HepG2 (cell line): Measurements from ENCODE around the gene DTX2. TPM values are rescaled to one million over a fixed set of nuclear protein-coding genes. Genes with fewer than 3 reads are reported as not detected.
"Not testable (repeated sequence)": the region's sequence is repeated elsewhere in the genome, so short reads cannot be mapped to it uniquely, and the experiment has no call there.

Experiments used
- ATAC-seq: fragments of 200-7000 bp; cut with Tn5 transposase; 3 replicates; pipeline ENCODE4 v1.9.1; 2020; ENCODE audit warnings: mild to moderate bottlenecking, moderate library complexity
- BruUV-seq: library from RNA; stranded (reverse); fragments of 400-500 nt; replicated peaks from 2 replicates; lab custom pipeline; 2021; lab: Mats Ljungman, UMichigan
- CTCF ChIA-PET: fragments of 300-600 bp; formaldehyde crosslinking; extraction: SDS; loops from one replicate; lab custom pipeline; 2021; ENCODE audit warnings: low total read pairs, inconsistent platforms, low intra/inter-chr PET ratio; lab: Yijun Ruan, JAX
- POLR2A ChIA-PET: fragments of 350-600 bp; sonication (Branson Sonifier 250); formaldehyde crosslinking; loops from one replicate; lab custom pipeline; 2020; ENCODE audit warnings: antibody characterized with exemption, inconsistent platforms; lab: Yijun Ruan, JAX
- DNase-seq: peaks from one replicate; pipeline ENCODE4 v3.0.0-alpha.2; 2015; ENCODE audit warnings: low spot score
- FAIRE-seq: peaks from 3 replicates; lab custom pipeline; 2011; peaks lifted over from hg19 to GRCh38; lab: Jason Lieb, UNC
- H2AFZ ChIP-seq: one replicate; pipeline ENCODE4 v1.6.1; 2011; ENCODE audit warnings: low read length, inconsistent platforms
- H3K27ac ChIP-seq: fragments of 300-600 bp; 3 replicates; pipeline ENCODE4 v1.8.0; 2011; ENCODE audit warnings: mixed run types, mild to moderate bottlenecking, mixed read lengths, low read length, inconsistent platforms; ENCODE audit not compliant: insufficient read depth; ENCODE audit errors: extremely low read length
- H3K27me3 ChIP-seq, 2 experiments: fragments of 200-600 bp in 1 of 2; 2 replicates in 1 of 2; 3 replicates in 1 of 2; pipeline versions ENCODE4 v1.6.0 to v1.8.0; 2011; ENCODE audit warnings: low read length in 2 of 2, mild to moderate bottlenecking in 2 of 2, moderate library complexity in 2 of 2, inconsistent platforms in 1 of 2; ENCODE audit not compliant: insufficient read depth in 2 of 2, control insufficient read depth in 1 of 2
- H3K36me3 ChIP-seq, 2 experiments: fragments of 200-600 bp in 1 of 2; replicated peaks in 1 of 2; 2 replicates in 1 of 2; 3 replicates in 1 of 2; pipeline versions ENCODE4 v1.5.1 to v1.8.0; 2011; ENCODE audit warnings: low read length in 2 of 2, inconsistent platforms in 1 of 2; ENCODE audit not compliant: insufficient read depth in 2 of 2, control insufficient read depth in 1 of 2
- H3K4me1 ChIP-seq: 2 replicates; pipeline ENCODE4 v1.5.1; 2012; ENCODE audit warnings: low read length, inconsistent platforms; ENCODE audit not compliant: insufficient read depth
- H3K4me2 ChIP-seq: 2 replicates; pipeline ENCODE4 v1.6.0; 2011; ENCODE audit warnings: low read depth, low read length, inconsistent platforms
- H3K4me3 ChIP-seq, 3 experiments: fragments of 200-600 bp in 1 of 3; sonication (generic), shearing (Covaris generic) in 1 of 3; replicated peaks in 1 of 3; 2 replicates each; pipeline ENCODE4 v1.5.1; 2011 to 2016; ENCODE audit warnings: low read length in 3 of 3, inconsistent platforms in 2 of 3, low read depth in 2 of 3, mild to moderate bottlenecking in 2 of 3, control low read depth in 1 of 3, mixed read lengths in 1 of 3; ENCODE audit not compliant: insufficient read depth in 1 of 3
- H3K79me2 ChIP-seq: one replicate; pipeline ENCODE4 v1.6.1; 2011; ENCODE audit warnings: low read length, inconsistent platforms; ENCODE audit not compliant: insufficient read depth
- H3K9ac ChIP-seq: 2 replicates; pipeline ENCODE4 v1.6.0; 2011; ENCODE audit warnings: mild to moderate bottlenecking, low read depth, low read length, inconsistent platforms; ENCODE audit not compliant: insufficient read depth
- H3K9me3 ChIP-seq: 2 replicates; pipeline ENCODE4 v1.5.1; 2012; ENCODE audit warnings: mild to moderate bottlenecking, low read length
- H4K20me1 ChIP-seq: 2 replicates; pipeline ENCODE4 v1.6.0; 2011; ENCODE audit warnings: inconsistent platforms, mild to moderate bottlenecking, low read length, moderate library complexity; ENCODE audit not compliant: insufficient read depth
- ARID5B ChIP-seq: IDR thresholded peaks from 2 replicates; pipeline ENCODE4 v1.4.0; 2020; ENCODE audit warnings: mild to moderate bottlenecking, missing genetic modification reagents
- KDM2A ChIP-seq: sonication (generic); formaldehyde crosslinking; IDR thresholded peaks from 2 replicates; pipeline ENCODE4 v1.4.0; 2020; ENCODE audit warnings: low read depth, missing genetic modification reagents, borderline replicate concordance
- SIX1 ChIP-seq: sonication (generic); formaldehyde crosslinking; IDR thresholded peaks from 2 replicates; pipeline ENCODE4 v1.4.0; 2020; ENCODE audit warnings: missing genetic modification reagents, borderline replicate concordance
- SMC3 ChIP-seq: IDR thresholded peaks from 2 replicates; pipeline ENCODE4 v1.6.1; 2011; ENCODE audit warnings: low read length, improper control_type of control experiment
- STAG1 ChIP-seq: sonication (generic); formaldehyde crosslinking; IDR thresholded peaks from 2 replicates; pipeline ENCODE4 v1.4.0; 2020; ENCODE audit warnings: missing genetic modification reagents
- THAP11 ChIP-seq: IDR thresholded peaks from 2 replicates; pipeline ENCODE4 v1.6.1; 2016; ENCODE audit warnings: missing biosample characterization, missing genetic modification reagents
- WGBS: methylation state at CpG from one replicate; pipeline ENCODE4 v1.1.6; 2017; ENCODE audit warnings: low lambda C conversion rate; 5-methylcytosine and 5-hydroxymethylcytosine counted together
- in situ Hi-C: cut with HindIII; loops from 2 replicates; pipeline ENCODE4 v1.10.0; 2017; ENCODE audit warnings: low pct_unique_long_range_greater_than_20kb; ENCODE audit not compliant: extremely low pct_ligation_motif_present
- intact Hi-C: fragments of 100-400 bp; cut with micrococcal nuclease; formaldehyde crosslinking; loops from one replicate; pipeline ENCODE4 v1.10.0; 2022; ENCODE audit not compliant: unreplicated experiment
- polyA plus RNA-seq, 8 experiments: library from polyadenylated mRNA; depleted of rRNA in 3 of 8; stranded (reverse) in 7 of 8; unstranded in 1 of 8; fragments of >200 nt; fragmentation: Illumina TruSeq in 4 of 8; extraction: Trizol in 4 of 8; gene quantifications; 2 replicates each; pipeline versions ENCODE4 v1.2.1 to v1.2.3, GENCODE V29; 2011 to 2016; ENCODE audit warnings: low read depth in 4 of 8, missing spikeins in 1 of 8, mixed read lengths in 1 of 8; ENCODE audit not compliant: insufficient read depth in 1 of 8
- total RNA-seq, 5 experiments: library from RNA; depleted of rRNA; stranded (reverse); fragments of >200 nt; fragmentation: Illumina TruSeq; extraction: Trizol; gene quantifications; 2 replicates each; pipeline ENCODE4 v1.2.3, GENCODE V29; 2016; ENCODE audit warnings: low read depth in 1 of 5
- TF ChIP-seq, protein P1 (sequence below): sonication (generic); formaldehyde crosslinking; IDR thresholded peaks from 2 replicates; pipeline ENCODE4 v1.5.0; 2020; ENCODE audit warnings: mild to moderate bottlenecking, missing genetic modification reagents, moderate library complexity

The DTX2 gene
- total and polyA plus RNA-seq, 2 of the 13 experiments (the other 11 are each of a cell fraction or from before 2014, with no cell fraction given), result 5.5 to 6.2 TPM

DNA sequence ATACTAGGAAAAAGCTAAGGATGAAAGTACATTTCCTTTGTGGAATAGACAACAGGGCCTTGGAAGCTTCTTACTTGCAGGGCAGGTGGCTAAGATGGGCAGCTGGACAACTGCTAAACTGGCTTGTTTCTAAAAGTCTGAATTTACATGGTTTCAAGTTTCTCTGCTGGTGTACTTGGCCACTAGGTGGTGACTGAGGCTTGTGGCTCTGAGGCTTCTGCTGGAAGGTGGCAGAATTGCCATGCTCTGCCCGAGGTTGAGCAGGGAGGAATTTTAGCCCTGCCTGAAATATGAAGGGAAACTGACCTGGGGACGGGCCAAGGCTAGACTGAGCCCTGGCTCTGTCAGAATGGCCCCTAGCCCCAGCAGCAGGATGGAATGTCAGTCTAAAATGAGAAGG, 23.6 kb upstream of the DTX2 start:
- WGBS, result 0% methylated on average over 1 of the region's 2 CpGs
- H3K27me3 ChIP-seq, H4K20me1 ChIP-seq, in situ Hi-C loops, H3K79me2 ChIP-seq, H3K4me2 ChIP-seq, H3K9me3 ChIP-seq, H3K9ac ChIP-seq, BruUV-seq, H3K27ac ChIP-seq, intact Hi-C loops, POLR2A ChIA-PET, H3K36me3 ChIP-seq, H2AFZ ChIP-seq, CTCF ChIA-PET, H3K4me3 ChIP-seq, H3K4me1 ChIP-seq: not testable (repeated sequence)
- peak; percentile 66 for FAIRE-seq
- ATAC-seq, result peak; percentile 87
- TF ChIP-seq ARID5B, result 0 out of 2 replicates have a peak, but pooled peaks have one; percentile 15
- 0 out of 2 replicates have a peak, but pooled peaks have one; percentile 17 for TF ChIP-seq THAP11
- TF ChIP-seq SIX1 (CRISPR knock-in tag), result peak; percentile 91
- peak; percentile 41; the same call in 1 of the 2 replicates for TF ChIP-seq SMC3
- TF ChIP-seq STAG1 (CRISPR knock-in tag), result peak; percentile 81
- TF ChIP-seq, protein P1, sequence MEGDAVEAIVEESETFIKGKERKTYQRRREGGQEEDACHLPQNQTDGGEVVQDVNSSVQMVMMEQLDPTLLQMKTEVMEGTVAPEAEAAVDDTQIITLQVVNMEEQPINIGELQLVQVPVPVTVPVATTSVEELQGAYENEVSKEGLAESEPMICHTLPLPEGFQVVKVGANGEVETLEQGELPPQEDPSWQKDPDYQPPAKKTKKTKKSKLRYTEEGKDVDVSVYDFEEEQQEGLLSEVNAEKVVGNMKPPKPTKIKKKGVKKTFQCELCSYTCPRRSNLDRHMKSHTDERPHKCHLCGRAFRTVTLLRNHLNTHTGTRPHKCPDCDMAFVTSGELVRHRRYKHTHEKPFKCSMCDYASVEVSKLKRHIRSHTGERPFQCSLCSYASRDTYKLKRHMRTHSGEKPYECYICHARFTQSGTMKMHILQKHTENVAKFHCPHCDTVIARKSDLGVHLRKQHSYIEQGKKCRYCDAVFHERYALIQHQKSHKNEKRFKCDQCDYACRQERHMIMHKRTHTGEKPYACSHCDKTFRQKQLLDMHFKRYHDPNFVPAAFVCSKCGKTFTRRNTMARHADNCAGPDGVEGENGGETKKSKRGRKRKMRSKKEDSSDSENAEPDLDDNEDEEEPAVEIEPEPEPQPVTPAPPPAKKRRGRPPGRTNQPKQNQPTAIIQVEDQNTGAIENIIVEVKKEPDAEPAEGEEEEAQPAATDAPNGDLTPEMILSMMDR (CRISPR knock-in tag), result peak; percentile 64
- peak; percentile 24; the same call in 1 of the 2 replicates for TF ChIP-seq KDM2A (CRISPR knock-in tag)
- peak; percentile 64 for DNase-seq

- H3K9me3 ChIP-seq, H2AFZ ChIP-seq, H3K4me2 ChIP-seq, in situ Hi-C loops, intact Hi-C loops, H4K20me1 ChIP-seq, H3K4me1 ChIP-seq, FAIRE-seq, H3K79me2 ChIP-seq, H3K27ac ChIP-seq, H3K36me3 ChIP-seq, ATAC-seq, H3K9ac ChIP-seq, DNase-seq, H3K4me3 ChIP-seq, BruUV-seq, H3K27me3 ChIP-seq, CTCF ChIA-PET, POLR2A ChIA-PET: not testable (repeated sequence)
- WGBS, result 50% methylated on average over 4 of the region's 7 CpGs
These were observed 22.2 kb upstream of the DTX2 start for GRCh38 chr7:76439120-76439888.
